ENCODE data around the gene FSTL4. TPM values are rescaled to one million over a fixed set of nuclear protein-coding genes. Genes with fewer than 3 reads are reported as not detected.
A peak's percentile ranks its signal among the peaks of the same experiment; 100 is the strongest.

FSTL4 gene
- total RNA-seq, 4 donors from 2014 or later: 0.18 to 0.27 (median 0.20) TPM; not detected in 1

GRCh38 chr5:133290669-133291240, 321.6 kb downstream of the FSTL4 start:
- Histone ChIP-seq H3K4me3 (no peak overlapping the region), H3K36me3 (no peaks in the 10 kb centered on the region), H3K4me1 (peaks cover 0 to 8% of the 10 kb centered on the region in 2 donors), H3K9me3 (no peaks in the 10 kb centered on the region), H3K27ac (peak overlapping the region in 2 of 4 donors; percentile 50 to 58), H3K27me3 (no peaks in the 10 kb centered on the region)
- ATAC-seq (no peak), DNase-seq (no peak)
- in situ Hi-C loops (cut with MboI; ENCODE audit: low sequenced_read_pairs in 4 of 4) (no loop called here), intact Hi-C loops (cut with DNase I; ENCODE audit: low total_unique reads) (no loop called here)
- no peak for TF ChIP-seq CTCF (IDR thresholded peaks at IDR 0.05 in 4 of 5, conservative IDR thresholded peaks at IDR 0.05 in 1 of 5)
- no peak for TF ChIP-seq POLR2A (IDR thresholded peaks at IDR 0.05)

GRCh38 chr5:133289686-133290367, 322.5 kb downstream of the FSTL4 start:
- Histone ChIP-seq H3K27me3 (no peaks in the 10 kb centered on the region), H3K9me3 (no peaks in the 10 kb centered on the region), H3K27ac (peak overlapping the region in 2 of 4 donors; percentile 50 to 58), H3K4me3 (no peak overlapping the region), H3K36me3 (no peaks in the 10 kb centered on the region), H3K4me1 (peaks cover 6 to 14% of the 10 kb centered on the region in 2 donors)
- DNase-seq: peak in 1 of 2 donors; percentile 67
- in situ Hi-C loops (cut with MboI; ENCODE audit: low sequenced_read_pairs in 4 of 4): loop anchor here (5.0 to 10.0 kb wide), 3 partner anchors 173 to 178 kb away; no protein-coding TSS in a partner anchor
- ATAC-seq: peak in 1 of 2 donors; percentile 24
- TF ChIP-seq CTCF (IDR thresholded peaks at IDR 0.05 in 4 of 5, conservative IDR thresholded peaks at IDR 0.05 in 1 of 5) (no peak), POLR2A (IDR thresholded peaks at IDR 0.05) (no peak)
- intact Hi-C loops (cut with DNase I; ENCODE audit: low total_unique reads): loop anchor here (5.0 kb wide), 1 partner anchor 43 kb away; no protein-coding TSS in a partner anchor

- TF ChIP-seq CTCF (IDR thresholded peaks at IDR 0.05 in 4 of 5, conservative IDR thresholded peaks at IDR 0.05 in 1 of 5) (peak; percentile 44 to 78 (median 74)), POLR2A (IDR thresholded peaks at IDR 0.05) (no peak)
- Histone ChIP-seq H3K4me3 (no peak overlapping the region), H3K36me3 (no peaks in the 10 kb centered on the region), H3K4me1 (peaks cover 7 to 15% of the 10 kb centered on the region in 2 donors), H3K27me3 (no peaks in the 10 kb centered on the region), H3K27ac (peak overlapping the region in 1 of 4 donors; percentile 90), H3K9me3 (no peaks in the 10 kb centered on the region)
- DNase-seq (peak in 1 of 2 donors; percentile 74), ATAC-seq (peak in 1 of 2 donors; percentile 39)
- in situ Hi-C loops (cut with MboI; ENCODE audit: low sequenced_read_pairs in 4 of 4) (loop anchor here (5.0 to 10.0 kb wide), 3 partner anchors 170 to 175 kb away; no protein-coding TSS in a partner anchor), intact Hi-C loops (cut with DNase I; ENCODE audit: low total_unique reads) (loop anchor here (1.0 to 5.0 kb wide), 3 partner anchors 40 to 176 kb away; no protein-coding TSS in a partner anchor)
Observed at GRCh38 chr5:133287500-133287899, 324.8 kb downstream of the FSTL4 start.

- Histone ChIP-seq H3K4me3 (no peak overlapping the region), H3K4me1 (peaks cover 7 to 15% of the 10 kb centered on the region in 2 donors), H3K27ac (peak overlapping the region; percentile 88 to 94 (median 92)), H3K36me3 (no peaks in the 10 kb centered on the region), H3K9me3 (no peaks in the 10 kb centered on the region), H3K27me3 (no peaks in the 10 kb centered on the region)
- no peak for DNase-seq
- intact Hi-C loops (cut with DNase I; ENCODE audit: low total_unique reads) (loop anchor here (2.0 to 5.0 kb wide), 2 partner anchors 39 to 60 kb away; no protein-coding TSS in a partner anchor), in situ Hi-C loops (cut with MboI; ENCODE audit: low sequenced_read_pairs in 4 of 4) (loop anchor here (5.0 to 10.0 kb wide), 3 partner anchors 169 to 174 kb away; no protein-coding TSS in a partner anchor)
- TF ChIP-seq POLR2A (IDR thresholded peaks at IDR 0.05) (no peak), CTCF (IDR thresholded peaks at IDR 0.05 in 4 of 5, conservative IDR thresholded peaks at IDR 0.05 in 1 of 5) (no peak)
- no peak for ATAC-seq
Observed at GRCh38 chr5:133286483-133286882, 325.9 kb downstream of the FSTL4 start.

Data from gastrocnemius medialis (tissue), 4 donors.